Uterus (tissue), 2 donors: ENCODE measurements around the gene SCN8A.

ENCODE experiments used
- CTCF ChIP-seq, 4 experiments: fragments of 200-600 bp in 2 of 4; fragments of 450-650 bp in 2 of 4; sonication (generic) in 2 of 4; IDR thresholded peaks; one replicate each; pipeline ENCODE4 v1.5.1; 2016 to 2019; ENCODE audit warnings: antibody characterized with exemption in 4 of 4, mild to moderate bottlenecking in 2 of 4, moderate library complexity in 1 of 4
- POLR2A ChIP-seq, 2 donors: fragments of 450-650 bp; IDR thresholded peaks; one replicate each; pipeline ENCODE4 v1.6.1; 2016; ENCODE audit warnings: antibody characterized with exemption in 2 of 2, mild to moderate bottlenecking in 1 of 2, moderate library complexity in 1 of 2

- TF ChIP-seq POLR2A (IDR thresholded peaks at IDR 0.05) (no peak), CTCF (IDR thresholded peaks at IDR 0.05) (no peak)
These were observed 139.7 kb downstream of the SCN8A start for GRCh38 chr12:51730745-51731144.
